Naive B cell (primary cell): ENCODE data around the gene CRB1. TPM values are rescaled to one million over a fixed set of nuclear protein-coding genes. Genes with fewer than 3 reads are reported as not detected.

Experiments
- ATAC-seq, 2 donors: fragments of 150-1000 bp; cut with Tn5 transposase; 2 replicates each; pipeline ENCODE4 v1.10.0; 2021; ENCODE audit warnings: low read depth in 2 of 2, mild to moderate bottlenecking in 2 of 2, moderate library complexity in 2 of 2
- DNase-seq: peaks from one replicate; pipeline ENCODE4 v3.0.0; 2022
- H3K27ac Mint-ChIP-seq, 6 donors: one replicate each; pipeline ENCODE4 v1.8.0; 2020 to 2022; ENCODE audit warnings: mild to moderate bottlenecking in 6 of 6, mixed read lengths in 6 of 6, moderate library complexity in 5 of 6, inconsistent platforms in 2 of 6
- H3K27me3 Mint-ChIP-seq, 3 donors: one replicate each; pipeline ENCODE4 v1.8.0; 2021 to 2022; ENCODE audit warnings: mixed read lengths in 3 of 3, mild to moderate bottlenecking in 1 of 3
- H3K36me3 Mint-ChIP-seq, 2 donors: one replicate each; pipeline ENCODE4 v1.8.0; 2020 to 2022; ENCODE audit warnings: mixed read lengths in 2 of 2, inconsistent platforms in 1 of 2, mild to moderate bottlenecking in 1 of 2
- H3K4me1 Mint-ChIP-seq, 3 donors: one replicate each; pipeline ENCODE4 v1.8.0; 2020 to 2022; ENCODE audit warnings: mixed read lengths in 3 of 3, inconsistent platforms in 1 of 3, mild to moderate bottlenecking in 1 of 3, moderate library complexity in 1 of 3
- H3K4me3 Mint-ChIP-seq, 8 donors: one replicate each; pipeline ENCODE4 v1.8.0; 2020 to 2022; ENCODE audit warnings: mild to moderate bottlenecking in 8 of 8, mixed read lengths in 8 of 8, moderate library complexity in 8 of 8, inconsistent platforms in 2 of 8
- H3K9me3 Mint-ChIP-seq, 7 donors: one replicate each; pipeline ENCODE4 v1.8.0; 2020 to 2022; ENCODE audit warnings: mixed read lengths in 7 of 7, mild to moderate bottlenecking in 5 of 7, inconsistent platforms in 2 of 7, moderate library complexity in 1 of 7
- polyA plus RNA-seq, 6 donors: library from polyadenylated mRNA; unstranded; fragments of 300-500 nt; fragmentation: Illumina TruSeq; gene quantifications; one replicate each; pipeline ENCODE4 v1.2.3, GENCODE V29; 2021; ENCODE audit warnings: low read depth in 6 of 6

CRB1 gene
- 1 to 10 TPM in 1 of 6 donors, under 1 TPM in 3, not detected in 2; 0.09 to 1.4 (median 0.30) TPM for polyA plus RNA-seq

- H3K27ac Mint-ChIP-seq = no peak within 1 kb of the TSS
- H3K4me1 Mint-ChIP-seq = no peaks in the 10 kb centered on the region
- peaks cover 3 to 11% (median 8%) of the 10 kb centered on the region in 3 donors for H3K27me3 Mint-ChIP-seq
- peaks cover 0 to 1% (median 0%) of the 10 kb centered on the region in 7 donors for H3K9me3 Mint-ChIP-seq
- peaks cover 0 to 7% of the 10 kb centered on the region in 2 donors for H3K36me3 Mint-ChIP-seq
- ATAC-seq (no peak), DNase-seq (no peak)
- no peak within 1 kb of the TSS for H3K4me3 Mint-ChIP-seq
Measured at GRCh38 chr1:197268012-197268411, at the start of gene CRB1. CRB1 (plus strand) TSS chr1:197268252; CDS start chr1:197268413, 161 bp downstream.

GRCh38 chr1:197218857-197219256 is 49.2 kb upstream of the CRB1 start:
- H3K27ac Mint-ChIP-seq = no peak overlapping the region
- H3K36me3 Mint-ChIP-seq = no peaks in the 10 kb centered on the region
- DNase-seq = no peak
- H3K27me3 Mint-ChIP-seq = no peaks in the 10 kb centered on the region
- no peak for ATAC-seq
- H3K4me3 Mint-ChIP-seq = no peak overlapping the region
- no peaks in the 10 kb centered on the region for H3K4me1 Mint-ChIP-seq
- H3K9me3 Mint-ChIP-seq = peaks cover 0 to 3% (median 0%) of the 10 kb centered on the region in 7 donors

- Mint-ChIP-seq H3K9me3 (no peaks in the 10 kb centered on the region), H3K27ac (no peak overlapping the region), H3K4me3 (no peak overlapping the region), H3K4me1 (no peaks in the 10 kb centered on the region), H3K36me3 (no peaks in the 10 kb centered on the region), H3K27me3 (no peaks in the 10 kb centered on the region)
- no peak for ATAC-seq
- DNase-seq = no peak
Measured at GRCh38 chr1:197222025-197222685, 45.9 kb upstream of the CRB1 start.

GRCh38 chr1:197222780-197223179 is 45.3 kb upstream of the CRB1 start:
- H3K4me3 Mint-ChIP-seq = no peak overlapping the region
- no peaks in the 10 kb centered on the region for H3K9me3 Mint-ChIP-seq
- H3K4me1 Mint-ChIP-seq = no peaks in the 10 kb centered on the region
- no peaks in the 10 kb centered on the region for H3K36me3 Mint-ChIP-seq
- no peak overlapping the region for H3K27ac Mint-ChIP-seq
- DNase-seq (no peak), ATAC-seq (no peak)
- H3K27me3 Mint-ChIP-seq = no peaks in the 10 kb centered on the region

- Mint-ChIP-seq H3K27me3 (no peaks in the 10 kb centered on the region), H3K4me3 (no peak overlapping the region), H3K36me3 (no peaks in the 10 kb centered on the region), H3K9me3 (no peaks in the 10 kb centered on the region), H3K27ac (no peak overlapping the region), H3K4me1 (no peaks in the 10 kb centered on the region)
- ATAC-seq (no peak), DNase-seq (no peak)
Measured at GRCh38 chr1:197224160-197224559, 43.9 kb upstream of the CRB1 start.

- no peak for ATAC-seq
- Mint-ChIP-seq H3K27ac (no peak overlapping the region), H3K9me3 (no peaks in the 10 kb centered on the region), H3K4me3 (no peak overlapping the region), H3K4me1 (no peaks in the 10 kb centered on the region), H3K36me3 (no peaks in the 10 kb centered on the region), H3K27me3 (no peaks in the 10 kb centered on the region)
- no peak for DNase-seq
Measured at GRCh38 chr1:197225611-197226010, 42.4 kb upstream of the CRB1 start.

- Mint-ChIP-seq H3K4me3 (no peak overlapping the region), H3K4me1 (no peaks in the 10 kb centered on the region), H3K9me3 (no peaks in the 10 kb centered on the region), H3K36me3 (no peaks in the 10 kb centered on the region), H3K27ac (no peak overlapping the region), H3K27me3 (no peaks in the 10 kb centered on the region)
- no peak for DNase-seq
- ATAC-seq = no peak
Measured at GRCh38 chr1:197234581-197234980, 33.5 kb upstream of the CRB1 start.

- no peaks in the 10 kb centered on the region for H3K9me3 Mint-ChIP-seq
- H3K36me3 Mint-ChIP-seq = no peaks in the 10 kb centered on the region
- H3K27me3 Mint-ChIP-seq = peaks cover 0 to 2% (median 0%) of the 10 kb centered on the region in 3 donors
- no peak for ATAC-seq
- H3K4me3 Mint-ChIP-seq = no peak overlapping the region
- no peaks in the 10 kb centered on the region for H3K4me1 Mint-ChIP-seq
- no peak for DNase-seq
- no peak overlapping the region for H3K27ac Mint-ChIP-seq
Measured at GRCh38 chr1:197235355-197235754, 32.7 kb upstream of the CRB1 start.

- Mint-ChIP-seq H3K4me1 (no peaks in the 10 kb centered on the region), H3K27ac (no peak overlapping the region), H3K36me3 (peaks cover 0 to 5% of the 10 kb centered on the region in 2 donors), H3K4me3 (no peak overlapping the region), H3K9me3 (peaks cover 0 to 9% (median 3%) of the 10 kb centered on the region in 7 donors), H3K27me3 (peaks cover 0 to 9% (median 7%) of the 10 kb centered on the region in 3 donors)
- DNase-seq (no peak), ATAC-seq (no peak)
Measured at GRCh38 chr1:197247465-197247864, 20.6 kb upstream of the CRB1 start.

GRCh38 chr1:197249324-197249723 is 18.7 kb upstream of the CRB1 start:
- no peaks in the 10 kb centered on the region for H3K4me1 Mint-ChIP-seq
- H3K27ac Mint-ChIP-seq = no peak overlapping the region
- H3K9me3 Mint-ChIP-seq = peaks cover 0 to 5% (median 3%) of the 10 kb centered on the region in 7 donors
- no peak overlapping the region for H3K4me3 Mint-ChIP-seq
- DNase-seq (no peak), ATAC-seq (no peak)
- no peaks in the 10 kb centered on the region for H3K27me3 Mint-ChIP-seq
- peaks cover 0 to 5% of the 10 kb centered on the region in 2 donors for H3K36me3 Mint-ChIP-seq

GRCh38 chr1:197250616-197251015 is 17.4 kb upstream of the CRB1 start:
- ATAC-seq (no peak), DNase-seq (no peak)
- Mint-ChIP-seq H3K4me3 (no peak overlapping the region), H3K27ac (no peak overlapping the region), H3K27me3 (no peaks in the 10 kb centered on the region), H3K9me3 (no peaks in the 10 kb centered on the region), H3K4me1 (no peaks in the 10 kb centered on the region), H3K36me3 (peaks cover 0 to 2% of the 10 kb centered on the region in 2 donors)

GRCh38 chr1:197252973-197253372 is 15.1 kb upstream of the CRB1 start:
- DNase-seq = no peak
- H3K9me3 Mint-ChIP-seq = no peaks in the 10 kb centered on the region
- H3K4me3 Mint-ChIP-seq = no peak overlapping the region
- peaks cover 0 to 7% (median 0%) of the 10 kb centered on the region in 3 donors for H3K27me3 Mint-ChIP-seq
- H3K4me1 Mint-ChIP-seq = no peaks in the 10 kb centered on the region
- no peak for ATAC-seq
- H3K27ac Mint-ChIP-seq = no peak overlapping the region
- H3K36me3 Mint-ChIP-seq = no peaks in the 10 kb centered on the region

GRCh38 chr1:197254866-197255265 is 13.2 kb upstream of the CRB1 start:
- H3K27ac Mint-ChIP-seq = no peak overlapping the region
- H3K36me3 Mint-ChIP-seq = no peaks in the 10 kb centered on the region
- peaks cover 0 to 7% (median 0%) of the 10 kb centered on the region in 3 donors for H3K27me3 Mint-ChIP-seq
- ATAC-seq (no peak), DNase-seq (no peak)
- peaks cover 0 to 1% (median 0%) of the 10 kb centered on the region in 3 donors for H3K4me1 Mint-ChIP-seq
- no peaks in the 10 kb centered on the region for H3K9me3 Mint-ChIP-seq
- no peak overlapping the region for H3K4me3 Mint-ChIP-seq

- ATAC-seq (no peak), DNase-seq (no peak)
- Mint-ChIP-seq H3K27ac (no peak overlapping the region), H3K27me3 (peaks cover 2 to 11% (median 8%) of the 10 kb centered on the region in 3 donors), H3K36me3 (peaks cover 0 to 7% of the 10 kb centered on the region in 2 donors), H3K9me3 (peaks cover 0 to 1% (median 0%) of the 10 kb centered on the region in 7 donors), H3K4me3 (no peak overlapping the region), H3K4me1 (peaks cover 0 to under 1% (median 0%) of the 10 kb centered on the region in 3 donors)
Measured at GRCh38 chr1:197264936-197265567, 3.0 kb upstream of the CRB1 start.
